ENCODE measurements around the gene HS1BP3.

The HS1BP3 gene

DNA sequence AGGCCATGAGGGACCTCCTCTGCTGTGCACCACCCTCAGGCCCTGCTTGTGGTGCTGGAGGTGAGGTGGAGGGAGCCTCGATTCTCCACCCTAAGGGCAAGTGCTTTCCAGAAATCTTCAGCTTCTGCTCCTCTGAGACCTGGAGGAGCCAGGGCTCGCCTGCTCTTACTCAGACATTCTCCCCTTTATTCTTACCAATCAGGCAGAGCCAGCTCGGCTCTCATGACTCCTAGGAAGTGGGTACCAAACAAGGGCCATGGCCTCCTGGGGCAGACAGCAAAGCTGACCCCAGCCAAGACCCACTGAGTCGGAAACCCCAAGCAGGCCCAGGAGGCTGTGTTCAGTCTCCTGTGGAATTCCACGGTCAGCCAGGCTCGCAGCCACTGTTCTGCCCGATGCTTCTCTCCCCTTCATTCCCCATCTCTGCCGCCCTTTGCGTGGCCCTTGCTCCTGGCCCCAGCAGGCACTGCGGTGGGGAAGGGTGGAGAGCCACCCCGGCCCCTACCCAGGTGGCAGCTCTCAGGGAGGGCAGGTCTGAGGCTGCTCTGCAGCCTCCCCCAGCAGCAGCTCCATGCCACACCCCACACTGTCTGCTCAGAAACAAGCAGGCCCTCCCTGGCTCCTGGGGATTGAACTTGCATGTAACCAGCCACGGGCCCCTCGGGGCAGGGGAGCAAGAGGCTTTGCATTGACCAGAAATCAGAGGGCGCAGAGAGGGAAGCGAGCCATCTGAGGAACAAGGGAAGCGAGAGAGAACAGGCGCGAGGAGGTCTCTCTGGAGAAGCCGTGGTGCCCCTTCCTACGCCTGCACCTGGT, 24.0 kb downstream of the HS1BP3 start:
- no peak for DNase-seq

DNA sequence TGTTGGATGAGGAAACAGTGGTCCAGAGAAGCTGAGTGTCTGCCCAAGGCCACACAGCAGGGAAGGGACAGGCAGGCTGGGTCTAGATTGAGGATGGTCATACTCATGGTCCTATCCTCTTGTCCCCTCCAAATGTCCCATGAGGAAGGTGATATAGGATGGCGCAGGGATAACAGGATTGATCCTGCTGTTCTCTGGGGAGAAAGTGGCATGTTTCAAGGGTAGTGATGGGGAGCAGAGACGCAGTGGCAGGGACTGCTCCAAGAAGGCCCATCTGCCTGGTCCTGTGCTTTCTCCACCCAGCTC, 24.6 kb downstream of the HS1BP3 start:
- no peak for DNase-seq

DNA sequence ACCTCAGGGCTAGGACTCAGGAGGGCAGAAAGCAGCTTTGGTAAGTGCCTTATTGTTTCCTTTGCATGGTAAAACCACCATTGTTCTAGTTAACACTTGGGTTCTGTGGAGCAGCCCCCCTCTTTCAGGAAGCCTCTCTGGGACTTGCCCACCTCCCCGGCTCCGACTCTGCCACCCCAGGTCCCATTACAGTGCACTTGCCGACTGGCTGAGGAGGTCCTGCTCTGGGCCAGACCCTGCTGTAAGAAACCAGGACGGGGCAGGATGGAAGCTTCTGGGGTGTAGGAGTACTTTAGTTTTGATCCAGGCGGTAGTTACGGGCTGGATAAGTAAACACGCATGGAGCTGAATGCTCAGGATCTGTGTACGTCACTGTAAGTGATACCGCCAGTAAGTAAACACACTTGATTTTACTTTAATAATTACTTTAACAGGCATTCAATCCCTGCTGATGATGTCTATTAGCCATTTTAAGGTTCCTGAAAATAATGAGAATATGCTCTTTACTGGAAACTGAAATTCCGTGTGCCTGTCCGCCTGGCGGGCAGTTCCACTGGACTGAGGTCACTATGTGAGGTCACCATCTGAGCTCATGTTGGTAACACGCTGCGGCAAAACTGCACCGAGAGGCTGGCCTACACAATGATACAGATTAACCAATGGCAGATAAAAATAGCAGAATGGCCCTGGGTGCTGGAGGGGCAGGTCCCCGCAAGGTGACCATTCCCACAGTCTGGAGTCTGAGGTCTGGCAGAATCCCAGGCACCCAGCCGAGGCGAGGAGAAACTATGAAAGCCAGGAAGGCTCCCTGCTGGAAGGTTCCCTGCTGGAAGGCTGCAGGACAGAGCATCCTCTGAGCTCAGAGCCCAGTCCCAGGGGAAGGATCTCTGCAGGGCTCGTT, 25.2 kb downstream of the HS1BP3 start:
- DNase-seq, result peak; percentile 26

DNA sequence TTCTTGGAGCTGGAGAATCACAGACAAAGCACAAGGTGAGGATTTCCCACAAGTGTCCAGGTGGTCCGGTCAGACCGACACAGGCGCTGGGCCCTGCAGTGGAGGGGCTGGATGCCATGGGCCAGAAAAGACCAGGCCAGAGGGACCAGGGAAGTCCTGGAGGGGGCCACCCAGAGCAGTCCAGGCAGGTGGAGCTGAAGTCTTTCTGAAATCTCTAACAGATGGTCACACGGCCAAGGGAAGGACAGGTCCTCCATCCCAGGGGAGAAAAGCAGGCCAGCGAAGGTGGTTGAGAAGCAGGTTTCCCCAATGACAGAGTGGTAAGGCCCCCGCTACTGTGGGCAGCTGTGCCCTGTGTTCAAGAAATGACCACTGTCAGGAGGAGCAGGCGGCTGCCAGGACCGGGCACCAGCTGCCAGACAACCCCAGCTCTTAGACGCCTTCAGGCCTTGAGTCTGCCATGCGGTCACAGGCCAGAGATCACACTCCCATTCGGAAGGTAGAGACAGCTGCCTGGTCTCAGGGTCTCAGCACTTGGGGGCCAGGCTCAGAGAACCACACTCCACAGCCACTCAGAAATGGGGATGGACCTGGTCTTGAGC, 25.9 kb downstream of the HS1BP3 start:
- DNase-seq, result no peak

DNA sequence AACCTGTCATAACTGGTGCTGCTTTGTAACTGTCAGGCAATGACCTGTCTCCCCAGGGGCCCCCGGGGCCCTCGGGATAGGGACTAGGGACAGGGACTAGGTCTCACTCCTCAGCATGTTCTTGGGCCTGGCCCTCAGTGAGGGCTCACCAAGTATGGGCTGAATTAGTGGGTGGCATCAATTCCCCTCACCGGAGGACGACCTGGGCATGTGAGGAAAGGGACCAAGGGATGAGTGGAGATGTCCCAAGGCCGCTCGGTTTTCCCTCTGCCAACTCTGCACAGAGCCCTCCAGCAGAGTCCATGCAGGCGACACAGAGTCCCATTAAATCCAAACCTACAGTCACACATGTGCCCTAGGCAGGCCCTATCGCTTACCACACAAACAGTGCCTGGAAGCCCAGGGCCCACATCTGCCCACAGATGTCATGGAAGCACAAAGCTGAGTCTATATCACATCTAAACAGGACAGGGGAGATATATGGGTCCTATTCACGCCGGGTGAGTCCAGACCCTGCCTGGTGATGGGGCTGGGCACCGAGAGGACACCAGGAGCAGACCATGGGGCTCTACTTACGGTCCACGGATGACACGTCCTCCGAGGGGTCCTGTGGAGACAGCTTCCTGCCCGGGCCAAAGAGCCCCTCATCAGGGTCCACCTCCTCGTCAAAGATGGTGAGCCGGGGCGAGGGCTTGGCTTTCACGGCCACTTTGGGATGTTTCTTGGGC, 26.6 kb downstream of the HS1BP3 start:
- DNase-seq, result no peak

DNA sequence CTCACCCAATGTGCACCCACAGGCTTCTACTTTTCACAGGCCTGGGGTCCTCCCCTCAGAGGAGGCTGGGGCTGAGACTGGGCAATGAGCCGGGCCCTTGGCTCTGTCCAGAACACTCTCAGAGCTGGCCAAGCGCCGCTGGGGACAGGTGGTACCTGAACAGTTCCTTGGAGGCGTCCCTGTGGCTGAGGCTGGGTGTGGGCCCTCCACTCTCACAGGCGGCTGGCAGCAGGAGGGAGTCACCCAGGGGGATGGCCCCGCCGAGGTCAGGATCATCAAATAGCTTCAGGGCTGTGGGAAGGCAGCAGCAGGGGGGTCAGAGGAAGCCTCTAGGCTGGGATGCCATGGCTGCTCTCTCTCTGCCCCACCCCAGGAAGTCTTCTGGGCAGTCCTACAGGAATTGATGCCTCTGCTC, 27.1 kb downstream of the HS1BP3 start:
- no peak for DNase-seq

DNA sequence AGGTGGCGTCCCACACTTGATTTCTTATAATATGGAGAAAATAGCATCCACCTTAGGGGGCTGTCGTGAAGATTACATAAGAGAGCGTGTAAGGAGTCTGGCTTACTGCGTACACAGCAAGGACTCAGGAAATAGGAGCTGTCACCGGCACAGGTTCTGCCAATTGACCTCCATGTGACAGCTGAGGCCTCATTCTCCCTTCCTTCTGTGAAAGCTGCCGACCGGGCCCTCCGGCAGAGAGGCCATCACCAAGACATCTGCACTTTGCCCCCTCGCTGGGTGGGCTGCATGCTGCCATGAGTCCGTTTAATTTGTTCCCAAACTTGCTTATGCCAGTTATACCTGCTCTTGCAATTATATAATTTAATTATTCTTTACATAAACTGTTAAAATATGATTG, 27.7 kb downstream of the HS1BP3 start:
- DNase-seq, result no peak

DNA sequence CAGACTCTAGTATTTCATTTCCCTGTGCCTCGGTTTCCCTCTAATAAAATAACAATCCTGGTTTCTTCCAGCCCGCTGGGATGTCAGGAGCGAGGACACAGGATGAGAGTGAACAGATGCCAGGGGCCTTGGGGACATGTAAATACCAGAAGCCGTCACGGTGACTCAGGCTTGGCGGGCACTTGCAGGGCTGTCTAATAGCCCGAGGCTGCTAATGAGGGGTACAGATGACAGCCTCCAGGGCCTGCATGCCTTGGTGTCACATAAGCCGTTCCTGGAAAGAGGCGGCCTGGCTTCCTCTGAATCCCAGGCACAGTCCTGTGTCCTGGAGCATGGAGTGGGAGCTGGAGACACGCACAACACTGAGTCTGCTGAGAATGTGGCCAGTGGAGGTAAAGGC, 28.2 kb downstream of the HS1BP3 start:
- no peak for DNase-seq

DNA sequence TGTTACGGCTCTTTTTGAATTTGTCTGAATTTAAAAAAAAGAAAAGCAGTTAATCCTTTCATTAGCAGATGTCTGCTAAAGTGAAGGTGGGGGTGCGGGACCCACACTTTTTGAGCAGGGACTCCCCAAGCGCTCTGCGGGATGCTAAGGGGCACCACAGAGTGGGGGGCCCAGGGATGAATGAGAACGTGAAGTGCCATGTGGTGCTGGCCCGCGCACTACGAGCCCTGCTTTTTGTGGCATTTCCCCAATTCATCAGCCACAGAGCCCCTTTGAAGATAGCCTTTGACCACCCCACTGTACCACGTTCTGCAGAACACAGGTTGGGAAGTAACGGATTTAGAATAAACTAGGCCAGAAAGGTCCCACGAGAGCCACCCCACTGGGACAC, 28.6 kb downstream of the HS1BP3 start:
- no peak for DNase-seq

DNA sequence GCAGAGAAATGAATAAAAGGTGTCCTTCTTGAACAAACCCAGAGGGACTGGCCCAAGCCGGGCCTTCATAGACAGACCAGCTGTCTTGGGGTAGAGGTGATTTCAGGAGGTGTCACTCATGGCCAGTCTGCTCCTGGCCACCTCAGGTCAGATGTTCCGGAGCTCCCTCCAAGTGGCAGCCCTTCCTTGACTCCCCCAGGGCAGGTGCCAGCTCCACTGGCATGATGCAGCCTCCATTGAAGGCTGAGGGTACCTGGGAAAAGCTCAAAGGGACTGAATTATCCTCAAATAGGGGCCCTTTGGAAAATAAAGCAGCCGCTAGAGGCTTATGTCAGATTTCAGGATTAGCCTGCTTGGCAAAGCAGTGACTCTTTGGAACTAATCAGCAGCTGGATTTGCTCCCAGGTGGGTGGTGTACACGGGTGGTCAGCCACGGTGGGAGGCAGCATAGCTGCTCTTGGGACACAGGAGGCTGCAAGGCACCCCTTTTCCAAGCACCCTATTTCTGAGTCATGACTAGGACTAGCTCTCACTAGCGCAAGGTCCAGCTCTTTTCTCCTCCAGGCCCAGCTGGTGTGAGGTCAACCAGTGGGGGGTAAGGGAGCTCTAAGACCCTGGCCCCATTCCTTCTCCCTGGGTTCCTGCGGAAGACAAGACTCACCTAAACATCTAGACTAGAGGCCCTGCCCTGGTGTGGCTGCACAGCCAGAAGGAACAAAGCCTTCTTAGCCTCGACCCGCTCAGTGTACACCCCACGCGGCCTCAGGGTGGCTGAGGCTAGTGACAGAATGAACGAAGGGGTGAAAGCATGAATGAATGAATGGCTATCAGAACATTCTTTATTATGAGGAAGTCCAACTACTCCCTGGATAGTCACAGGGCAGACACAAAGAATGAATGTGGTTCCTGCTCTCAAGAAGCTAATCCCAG, 29.3 kb downstream of the HS1BP3 start:
- DNase-seq, result no peak

DNA sequence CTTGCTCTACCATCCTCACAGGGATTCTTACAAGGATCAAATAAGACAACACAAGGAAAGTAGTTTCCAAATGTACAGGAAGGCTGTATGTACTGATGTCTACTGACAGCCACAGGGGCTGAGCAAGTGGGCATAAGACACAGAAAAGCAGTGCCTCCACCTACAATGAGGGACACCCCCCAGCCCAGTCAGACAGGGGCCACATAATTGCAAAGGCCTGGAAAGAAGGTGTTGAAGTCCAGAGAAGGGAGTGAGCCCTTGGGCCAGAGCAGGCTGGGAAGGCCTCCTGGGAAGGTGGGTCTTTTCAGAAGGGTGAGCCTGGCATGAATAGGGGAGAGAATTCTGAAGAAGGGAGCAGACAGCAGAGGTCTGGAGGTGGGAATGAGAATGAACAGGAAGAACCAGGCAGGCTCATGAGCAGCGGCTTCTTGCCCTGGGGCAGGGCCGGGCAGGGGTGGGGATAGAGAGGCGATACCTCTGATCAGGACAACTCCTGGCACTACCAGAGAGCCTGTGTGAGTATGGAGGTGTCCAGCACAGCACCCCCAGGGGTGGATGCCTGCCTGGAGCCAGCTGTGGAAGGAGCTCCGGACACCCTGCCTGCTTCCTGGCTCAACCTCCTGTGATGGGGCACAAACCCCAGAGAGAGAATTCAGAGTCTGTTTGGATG, 30.1 kb downstream of the HS1BP3 start:
- DNase-seq, result no peak

DNA sequence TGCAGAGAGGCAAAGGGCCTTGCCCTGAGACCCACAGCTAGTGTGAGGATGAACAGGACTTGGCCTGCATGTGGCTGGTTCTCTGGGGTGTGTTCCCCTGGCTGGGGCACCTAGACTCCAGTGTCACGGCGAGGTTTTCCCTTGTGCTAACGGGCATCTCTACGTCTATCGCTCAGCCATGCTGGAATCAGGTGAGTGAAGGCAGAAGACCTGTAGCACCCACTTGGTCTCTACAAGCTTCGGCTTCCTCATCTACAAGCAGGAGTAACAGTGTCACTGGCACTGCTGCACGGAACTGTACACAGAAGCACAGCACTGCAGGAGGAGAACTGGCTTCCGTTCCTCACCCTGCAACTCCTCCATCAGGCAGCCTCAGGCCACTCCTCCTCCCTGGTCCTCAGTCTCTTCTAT, 30.6 kb downstream of the HS1BP3 start:
- no peak for DNase-seq

DNA sequence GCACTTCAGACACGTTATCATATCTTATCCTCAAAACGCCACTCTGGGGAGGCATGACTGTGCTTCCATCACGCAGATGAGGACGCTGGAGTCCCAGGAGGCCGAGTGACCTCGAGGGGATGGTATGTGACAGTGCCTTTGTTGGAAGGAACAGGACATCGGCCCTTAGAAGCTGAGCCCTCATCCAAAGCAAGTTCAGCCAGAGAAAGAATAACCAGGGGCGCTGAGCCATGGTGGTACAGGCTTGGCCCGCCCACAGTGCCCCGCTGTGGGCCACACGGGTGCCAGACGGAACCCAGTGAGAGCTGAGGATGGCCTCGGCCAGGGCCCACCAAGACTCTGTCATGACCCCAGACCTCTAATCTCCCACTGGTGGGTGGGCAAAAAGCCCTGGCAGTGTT, 31.3 kb downstream of the HS1BP3 start:
- no peak for DNase-seq

DNA sequence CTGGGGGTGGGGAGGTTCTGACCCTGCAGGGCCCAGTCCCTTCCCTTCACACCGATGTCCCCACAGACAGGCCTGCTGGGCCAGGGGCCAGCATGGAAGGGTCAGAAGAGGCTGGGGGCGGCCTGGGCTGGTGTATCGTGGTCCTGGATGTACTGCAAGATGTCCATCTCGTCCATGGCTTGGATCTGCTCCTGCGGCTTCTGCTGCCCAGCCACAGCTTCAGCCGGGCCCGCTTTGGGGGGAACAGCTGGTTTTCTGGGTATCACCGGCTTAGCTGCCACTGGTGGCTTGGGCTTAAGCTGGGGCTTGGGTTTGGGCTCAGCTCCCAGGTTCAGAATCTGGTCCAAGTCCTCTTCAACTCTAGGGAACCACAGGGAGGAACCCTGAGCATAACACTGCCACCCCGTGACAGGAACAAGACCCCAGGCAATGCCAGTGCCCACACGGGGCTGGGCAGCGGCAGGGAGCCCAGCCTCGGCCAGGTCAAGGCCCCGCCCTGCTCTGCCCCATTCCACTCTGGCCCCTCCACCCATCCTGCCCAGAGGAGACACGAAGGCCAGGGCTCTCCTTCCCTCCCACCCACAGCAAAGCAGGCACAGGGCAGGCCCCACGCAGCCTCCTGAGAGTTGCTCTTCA, 31.9 kb downstream of the HS1BP3 start:
- DNase-seq, result no peak

DNA sequence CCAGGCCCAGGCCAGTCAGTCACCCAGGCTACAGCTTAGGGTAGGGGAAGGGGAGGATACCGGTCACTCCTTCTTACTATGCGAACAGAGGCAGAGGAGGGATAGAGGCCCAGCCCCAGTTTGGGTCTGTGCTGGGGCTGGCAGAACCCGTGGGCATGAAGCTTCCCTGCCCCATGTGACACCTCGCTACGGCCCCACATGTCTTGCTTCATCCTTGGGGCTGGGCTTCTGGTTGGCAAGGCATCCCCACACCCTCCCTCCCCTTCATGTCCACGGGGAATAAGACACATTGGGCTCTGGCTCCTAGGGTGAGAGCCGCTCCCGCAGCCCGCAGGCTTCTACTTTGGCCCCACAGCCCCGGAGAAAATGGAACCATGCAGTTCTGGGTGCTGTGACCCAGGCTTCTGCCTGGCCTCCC, 32.4 kb downstream of the HS1BP3 start:
- no peak for DNase-seq

DNA sequence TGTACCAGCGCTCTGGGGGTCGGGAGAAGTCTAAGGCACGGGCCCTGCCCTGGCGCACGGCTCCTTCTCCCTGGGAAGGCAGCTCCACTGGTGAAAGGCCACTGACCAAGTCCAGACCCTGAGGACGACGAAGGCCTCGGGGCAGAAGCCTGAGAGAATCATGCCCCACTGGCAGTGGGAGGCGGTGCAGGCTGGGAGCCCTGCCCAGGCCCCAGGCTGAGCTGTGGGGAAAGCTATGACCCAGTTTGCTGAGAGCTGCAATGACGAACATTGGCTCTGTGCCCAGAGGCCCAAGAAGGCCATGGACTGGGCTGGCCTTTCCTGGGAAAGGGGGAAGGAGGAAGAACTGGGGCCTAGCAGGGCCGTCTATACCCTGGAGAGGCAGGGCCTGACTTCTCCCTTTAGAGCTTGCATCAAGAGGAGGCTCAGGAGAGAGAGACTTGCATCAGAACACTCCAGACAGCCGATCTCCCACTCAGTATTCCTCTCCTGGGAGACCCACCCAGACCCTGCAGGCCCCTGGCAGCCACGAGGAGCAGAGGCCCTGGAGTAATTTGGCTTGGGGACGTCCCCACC, 32.9 kb downstream of the HS1BP3 start:
- peak; percentile 20 for DNase-seq

DNA sequence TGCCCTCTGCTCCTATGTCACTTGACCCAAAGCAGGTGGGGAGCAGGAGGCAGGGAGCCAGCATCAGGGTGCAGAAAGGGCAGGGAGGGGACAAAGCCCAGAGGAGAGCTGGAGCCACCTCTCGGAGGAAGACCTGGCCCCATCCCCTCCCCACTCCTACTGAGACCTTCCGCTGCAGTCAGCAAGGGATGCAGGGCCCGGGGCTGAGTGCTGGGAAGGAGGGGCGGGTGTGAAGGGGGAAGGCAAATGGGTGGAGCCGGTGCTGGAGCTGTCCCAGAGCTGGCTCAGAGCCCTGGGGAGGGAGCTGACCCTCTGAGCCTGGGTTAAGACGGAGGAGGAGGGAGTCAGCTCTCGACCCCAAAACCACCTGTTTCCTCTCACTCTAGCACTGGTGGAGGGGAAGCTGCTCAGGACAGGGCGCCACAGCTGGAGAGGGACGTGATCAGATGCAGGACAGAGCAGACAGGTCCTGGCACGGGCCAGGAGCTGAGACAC, 33.8 kb downstream of the HS1BP3 start:
- peak; percentile 18 for DNase-seq

DNA sequence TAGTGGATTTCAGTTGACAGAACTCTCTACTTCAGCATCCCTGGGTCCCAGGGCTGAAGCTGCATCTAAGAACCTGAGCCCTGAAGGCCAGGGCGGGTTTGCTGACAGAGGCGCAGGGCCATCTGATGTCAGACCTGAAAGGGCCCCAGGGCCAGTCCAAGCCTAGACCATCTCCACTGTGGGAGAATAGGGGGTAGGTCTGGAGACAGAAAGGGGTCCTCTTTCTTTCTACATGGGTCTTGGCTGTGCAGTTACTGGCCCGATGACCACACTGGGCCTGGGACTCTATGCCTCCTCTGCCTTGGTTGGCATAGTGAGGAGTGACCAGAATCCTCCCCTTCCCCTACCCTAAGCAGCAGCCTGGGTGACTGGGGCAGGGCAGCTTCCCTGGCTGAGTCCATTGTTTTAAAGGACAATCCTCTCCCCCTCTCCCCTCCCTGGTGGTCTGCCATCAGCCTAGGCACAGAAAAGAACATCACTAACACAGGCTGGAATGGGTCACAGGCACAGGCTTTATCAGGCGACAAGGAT, 34.5 kb downstream of the HS1BP3 start:
- no peak for DNase-seq

DNA sequence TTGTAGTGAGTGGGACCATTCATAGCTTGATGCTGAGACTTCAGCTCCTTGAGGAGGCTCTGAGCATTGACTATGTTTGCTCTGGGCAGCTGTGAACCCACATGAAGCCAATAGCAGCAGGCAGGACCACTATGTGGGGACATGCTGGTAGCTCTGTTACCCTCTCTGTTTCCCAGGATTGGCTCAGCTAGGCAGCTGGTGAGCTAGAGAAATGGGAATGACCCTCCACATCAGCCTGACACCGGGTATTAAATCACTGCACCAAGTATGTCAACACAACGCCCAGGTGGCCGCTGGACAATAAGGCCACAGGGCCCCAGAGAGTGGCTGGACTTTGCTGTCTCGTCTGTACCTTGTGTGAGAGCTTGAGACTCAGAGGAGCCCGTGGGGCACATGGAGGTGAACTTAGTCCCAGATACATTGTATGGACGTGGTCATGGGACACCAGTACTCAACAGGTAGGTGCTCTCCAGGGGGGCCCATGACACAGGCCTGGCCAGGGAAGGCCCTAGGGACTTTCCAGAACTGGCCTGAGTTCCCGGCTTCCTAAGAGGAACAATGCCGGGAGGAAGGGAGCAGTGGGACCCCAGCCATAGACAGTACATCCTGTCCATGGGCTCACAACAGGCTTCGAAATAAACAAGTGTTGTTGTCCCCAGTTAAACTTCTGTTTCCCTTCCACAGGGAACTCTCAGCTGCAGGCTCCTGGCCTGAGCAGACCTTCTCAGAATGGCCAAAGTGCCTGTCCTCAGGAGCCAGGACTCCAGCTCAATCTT, 35.2 kb downstream of the HS1BP3 start:
- no peak for DNase-seq
